Measurements from ENCODE around the gene SMIM38.

Gene SMIM38

GRCh38 chr11:69196783-69197169 is 41.0 kb downstream of the SMIM38 start:
- H3K79me2 ChIP-seq (ENCODE audit: control insufficient read depth, insufficient read depth, low read length, poor library complexity), result no peaks in the 10 kb centered on the region
- no peak overlapping the region for H2BK12ac ChIP-seq (ENCODE audit: low read length)
- no peaks in the 10 kb centered on the region for H3K27me3 ChIP-seq (ENCODE audit: insufficient read depth, low read length)
- no peak overlapping the region for H3K9ac ChIP-seq (ENCODE audit: low read length)
- no peak overlapping the region for H2AFZ ChIP-seq (ENCODE audit: insufficient read depth, low read length, poor library complexity)
- H4K91ac ChIP-seq (ENCODE audit: low read depth, low read length), result no peak overlapping the region
- no CpG with 5 or more reads among the region's 14 CpGs for WGBS (ENCODE audit: extremely low coverage, insufficient coverage, insufficient read length)
- H3K79me1 ChIP-seq (ENCODE audit: low read length), result no peaks in the 10 kb centered on the region
- H2BK5ac ChIP-seq (ENCODE audit: low read depth, low read length, poor library complexity), result no peak overlapping the region
- H2BK120ac ChIP-seq (ENCODE audit: insufficient read depth, low read length, poor library complexity), result no peak overlapping the region
- no peak overlapping the region for H3K4me2 ChIP-seq (ENCODE audit: low read length)
- H3K4me1 ChIP-seq (ENCODE audit: control insufficient read depth in 1 of 2, insufficient read depth in 2 of 2, low read length in 2 of 2), result peaks cover 0 to 2% of the 10 kb centered on the region in 2 experiments
- H3K23ac ChIP-seq (ENCODE audit: low read length), result no peak overlapping the region
- no peak overlapping the region for H3K14ac ChIP-seq (ENCODE audit: low read length)
- H3K4me3 ChIP-seq (ENCODE audit: low read depth, low read length), result no peak overlapping the region
- H3K9me3 ChIP-seq (ENCODE audit: insufficient read depth, low read depth, low read length), result peaks cover 5% of the 10 kb centered on the region
- H4K8ac ChIP-seq (ENCODE audit: low read depth, low read length), result no peak overlapping the region
- no peak overlapping the region for H2AK5ac ChIP-seq (ENCODE audit: low read length)
- H3K4ac ChIP-seq (ENCODE audit: low read depth, low read length), result no peak overlapping the region
- H3K18ac ChIP-seq (ENCODE audit: low read length), result no peak overlapping the region
- no peaks in the 10 kb centered on the region for H3K36me3 ChIP-seq (ENCODE audit: control insufficient read depth in 1 of 2, insufficient read depth in 2 of 2, low read length in 2 of 2)
- no peak overlapping the region for H4K12ac ChIP-seq (ENCODE audit: low read depth, low read length)
- no peak overlapping the region for H3K27ac ChIP-seq (ENCODE audit: low read depth, low read length)
- no peak for DNase-seq

GRCh38 chr11:69198891-69199582 is 43.3 kb downstream of the SMIM38 start:
- no peak overlapping the region for H2AFZ ChIP-seq (ENCODE audit: insufficient read depth, low read length, poor library complexity)
- WGBS (ENCODE audit: extremely low coverage, insufficient coverage, insufficient read length), result 100% methylated on average over 2 of the region's 5 CpGs
- no peak overlapping the region for H3K23ac ChIP-seq (ENCODE audit: low read length)
- no peaks in the 10 kb centered on the region for H3K36me3 ChIP-seq (ENCODE audit: control insufficient read depth in 1 of 2, insufficient read depth in 2 of 2, low read length in 2 of 2)
- no peak overlapping the region for H3K4me3 ChIP-seq (ENCODE audit: low read depth, low read length)
- H3K9me3 ChIP-seq (ENCODE audit: insufficient read depth, low read depth, low read length), result peaks cover 7% of the 10 kb centered on the region
- H4K91ac ChIP-seq (ENCODE audit: low read depth, low read length), result no peak overlapping the region
- H3K14ac ChIP-seq (ENCODE audit: low read length), result no peak overlapping the region
- H3K27me3 ChIP-seq (ENCODE audit: insufficient read depth, low read length), result no peaks in the 10 kb centered on the region
- no peak for DNase-seq
- H3K4me1 ChIP-seq (ENCODE audit: control insufficient read depth in 1 of 2, insufficient read depth in 2 of 2, low read length in 2 of 2), result no peaks in the 10 kb centered on the region
- H2BK12ac ChIP-seq (ENCODE audit: low read length), result no peak overlapping the region
- no peak overlapping the region for H3K27ac ChIP-seq (ENCODE audit: low read depth, low read length)
- H3K9ac ChIP-seq (ENCODE audit: low read length), result no peak overlapping the region
- H2AK5ac ChIP-seq (ENCODE audit: low read length), result no peak overlapping the region
- H2BK5ac ChIP-seq (ENCODE audit: low read depth, low read length, poor library complexity), result no peak overlapping the region
- H2BK120ac ChIP-seq (ENCODE audit: insufficient read depth, low read length, poor library complexity), result no peak overlapping the region
- no peaks in the 10 kb centered on the region for H3K79me1 ChIP-seq (ENCODE audit: low read length)
- no peak overlapping the region for H4K8ac ChIP-seq (ENCODE audit: low read depth, low read length)
- H3K79me2 ChIP-seq (ENCODE audit: control insufficient read depth, insufficient read depth, low read length, poor library complexity), result no peaks in the 10 kb centered on the region
- no peak overlapping the region for H3K18ac ChIP-seq (ENCODE audit: low read length)
- no peak overlapping the region for H3K4me2 ChIP-seq (ENCODE audit: low read length)
- H3K4ac ChIP-seq (ENCODE audit: low read depth, low read length), result no peak overlapping the region
- H4K12ac ChIP-seq (ENCODE audit: low read depth, low read length), result no peak overlapping the region

- Histone ChIP-seq H3K79me1 (ENCODE audit: low read length) (no peaks in the 10 kb centered on the region), H3K9ac (ENCODE audit: low read length) (no peak overlapping the region), H2AFZ (ENCODE audit: insufficient read depth, low read length, poor library complexity) (no peak overlapping the region), H3K9me3 (ENCODE audit: insufficient read depth, low read depth, low read length) (peaks cover 5% of the 10 kb centered on the region), H3K4me1 (ENCODE audit: control insufficient read depth in 1 of 2, insufficient read depth in 2 of 2, low read length in 2 of 2) (no peaks in the 10 kb centered on the region), H2BK12ac (ENCODE audit: low read length) (no peak overlapping the region), H2BK120ac (ENCODE audit: insufficient read depth, low read length, poor library complexity) (no peak overlapping the region), H4K12ac (ENCODE audit: low read depth, low read length) (no peak overlapping the region), H4K91ac (ENCODE audit: low read depth, low read length) (no peak overlapping the region), H3K36me3 (ENCODE audit: control insufficient read depth in 1 of 2, insufficient read depth in 2 of 2, low read length in 2 of 2) (no peaks in the 10 kb centered on the region), H3K4ac (ENCODE audit: low read depth, low read length) (no peak overlapping the region), H4K8ac (ENCODE audit: low read depth, low read length) (no peak overlapping the region), H3K23ac (ENCODE audit: low read length) (no peak overlapping the region), H3K27ac (ENCODE audit: low read depth, low read length) (no peak overlapping the region), H3K18ac (ENCODE audit: low read length) (no peak overlapping the region), H3K4me3 (ENCODE audit: low read depth, low read length) (no peak overlapping the region), H2AK5ac (ENCODE audit: low read length) (no peak overlapping the region), H3K14ac (ENCODE audit: low read length) (no peak overlapping the region), H2BK5ac (ENCODE audit: low read depth, low read length, poor library complexity) (no peak overlapping the region), H3K4me2 (ENCODE audit: low read length) (no peak overlapping the region), H3K79me2 (ENCODE audit: control insufficient read depth, insufficient read depth, low read length, poor library complexity) (no peaks in the 10 kb centered on the region), H3K27me3 (ENCODE audit: insufficient read depth, low read length) (no peaks in the 10 kb centered on the region)
- no CpG with 5 or more reads among the region's 10 CpGs for WGBS (ENCODE audit: extremely low coverage, insufficient coverage, insufficient read length)
- no peak for DNase-seq
Observed at GRCh38 chr11:69199583-69200315, 44.0 kb downstream of the SMIM38 start.

DNA sequence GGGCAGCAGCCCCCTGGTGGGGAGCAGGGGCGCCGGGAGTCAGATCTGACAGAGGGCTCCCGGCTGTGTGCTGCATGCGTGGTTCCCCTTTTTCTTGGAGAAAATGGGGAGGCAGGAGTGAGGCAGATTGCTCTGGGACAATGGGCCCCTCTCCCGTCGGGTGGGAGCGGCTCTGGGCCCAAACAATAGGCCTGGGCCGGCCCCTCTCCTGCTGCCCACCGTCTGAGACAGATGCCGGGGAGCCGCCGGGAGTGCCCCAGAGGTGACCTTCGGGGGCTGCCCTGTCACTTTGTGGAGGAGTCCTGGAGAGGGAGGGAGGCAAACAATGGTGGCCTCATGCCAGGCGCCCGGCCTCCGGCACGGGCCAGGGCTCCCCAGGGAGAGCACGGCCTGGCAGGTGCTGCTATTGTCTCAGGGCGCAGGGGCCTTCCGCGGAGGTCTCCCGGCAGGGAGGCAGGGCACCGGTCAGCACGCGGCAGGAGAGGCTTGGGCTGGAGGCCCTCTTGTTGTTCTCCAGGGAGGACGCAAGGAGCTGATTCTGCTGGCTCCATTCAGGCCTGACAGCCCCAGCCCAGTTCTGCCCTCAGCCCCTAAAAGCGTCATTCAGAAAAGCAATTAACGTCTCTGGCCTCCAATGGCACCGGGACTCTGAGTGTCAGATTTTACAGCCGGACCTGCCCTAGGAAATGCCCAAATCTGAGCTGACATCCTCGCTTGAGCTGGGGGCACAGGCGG is 44.8 kb downstream of the SMIM38 start:
- H2BK12ac ChIP-seq (ENCODE audit: low read length), result no peak overlapping the region
- WGBS (ENCODE audit: extremely low coverage, insufficient coverage, insufficient read length), result no CpG with 5 or more reads among the region's 32 CpGs
- H4K91ac ChIP-seq (ENCODE audit: low read depth, low read length), result no peak overlapping the region
- H3K27ac ChIP-seq (ENCODE audit: low read depth, low read length), result no peak overlapping the region
- no peak overlapping the region for H2AFZ ChIP-seq (ENCODE audit: insufficient read depth, low read length, poor library complexity)
- H3K14ac ChIP-seq (ENCODE audit: low read length), result no peak overlapping the region
- no peaks in the 10 kb centered on the region for H3K27me3 ChIP-seq (ENCODE audit: insufficient read depth, low read length)
- no peaks in the 10 kb centered on the region for H3K4me1 ChIP-seq (ENCODE audit: control insufficient read depth in 1 of 2, insufficient read depth in 2 of 2, low read length in 2 of 2)
- no peaks in the 10 kb centered on the region for H3K79me1 ChIP-seq (ENCODE audit: low read length)
- H2BK5ac ChIP-seq (ENCODE audit: low read depth, low read length, poor library complexity), result no peak overlapping the region
- no peak overlapping the region for H3K4me2 ChIP-seq (ENCODE audit: low read length)
- H3K9ac ChIP-seq (ENCODE audit: low read length), result no peak overlapping the region
- H4K8ac ChIP-seq (ENCODE audit: low read depth, low read length), result no peak overlapping the region
- H2BK120ac ChIP-seq (ENCODE audit: insufficient read depth, low read length, poor library complexity), result no peak overlapping the region
- no peak overlapping the region for H3K4me3 ChIP-seq (ENCODE audit: low read depth, low read length)
- H3K79me2 ChIP-seq (ENCODE audit: control insufficient read depth, insufficient read depth, low read length, poor library complexity), result no peaks in the 10 kb centered on the region
- no peak overlapping the region for H3K23ac ChIP-seq (ENCODE audit: low read length)
- H3K9me3 ChIP-seq (ENCODE audit: insufficient read depth, low read depth, low read length), result peaks cover 5% of the 10 kb centered on the region
- H3K18ac ChIP-seq (ENCODE audit: low read length), result no peak overlapping the region
- no peak overlapping the region for H2AK5ac ChIP-seq (ENCODE audit: low read length)
- no peak for DNase-seq
- no peak overlapping the region for H3K4ac ChIP-seq (ENCODE audit: low read depth, low read length)
- H3K36me3 ChIP-seq (ENCODE audit: control insufficient read depth in 1 of 2, insufficient read depth in 2 of 2, low read length in 2 of 2), result no peaks in the 10 kb centered on the region
- no peak overlapping the region for H4K12ac ChIP-seq (ENCODE audit: low read depth, low read length)

Measured in trophoblast cell (in vitro differentiated cells and primary cell).